Activated CD4-positive, alpha-beta memory T cell treated with anti-CD3 and anti-CD28 coated beads, Interleukin-2, amount 10 ng/mL, durations not matched to agents 7 days and 5 days (primary cell): ENCODE data around the gene APEH. TPM values are rescaled to one million over a fixed set of nuclear protein-coding genes. Genes with fewer than 3 reads are reported as not detected.

ENCODE experiments used
- CTCF ChIA-PET: fragments of 350-600 bp; sonication (Branson Sonifier 250); formaldehyde crosslinking; loops from one replicate; lab custom pipeline; 2021; ENCODE audit warnings: antibody characterized with exemption, inconsistent platforms; lab: Charles Lee
- POLR2A ChIA-PET: fragments of 350-600 bp; sonication (Branson Sonifier 250); formaldehyde crosslinking; loops from one replicate; lab custom pipeline; 2021; ENCODE audit warnings: antibody characterized with exemption; lab: Charles Lee
- DNase-seq: peaks from one replicate; pipeline ENCODE4 v3.0.0-alpha.2; 2020
- H3K27ac Mint-ChIP-seq: one replicate; pipeline ENCODE4 v1.8.0; 2021; ENCODE audit warnings: mild to moderate bottlenecking, mixed read lengths
- H3K27me3 Mint-ChIP-seq: one replicate; pipeline ENCODE4 v1.8.0; 2021; ENCODE audit warnings: mixed read lengths
- H3K36me3 Mint-ChIP-seq: one replicate; pipeline ENCODE4 v1.8.0; 2021; ENCODE audit warnings: low read depth, mixed read lengths
- H3K4me1 Mint-ChIP-seq: one replicate; pipeline ENCODE4 v1.8.0; 2021; ENCODE audit warnings: mixed read lengths
- H3K4me3 Mint-ChIP-seq: one replicate; pipeline ENCODE4 v1.8.0; 2021; ENCODE audit warnings: mild to moderate bottlenecking, mixed read lengths
- H3K9me3 Mint-ChIP-seq: one replicate; pipeline ENCODE4 v1.8.0; 2021; ENCODE audit warnings: mixed read lengths
- total RNA-seq, 2 experiments: library from RNA; stranded (reverse); gene quantifications; one replicate each; pipeline ENCODE4 v1.2.3, GENCODE V29; 2021

The APEH gene
- total RNA-seq, 2 experiments from 2014 or later: 132 to 136 TPM

- H3K4me3 Mint-ChIP-seq: no peak overlapping the region
- ChIA-PET POLR2A (no interaction called here), CTCF (interaction anchor here (0.6 kb wide), 2 partner anchors 21 to 54 kb away, joined by 3 to 4 read pairs; no protein-coding TSS in a partner anchor)
- no peaks in the 10 kb centered on the region for H3K9me3 Mint-ChIP-seq
- H3K27ac Mint-ChIP-seq: no peak overlapping the region
- DNase-seq: no peak
- H3K4me1 Mint-ChIP-seq: peaks cover 4% of the 10 kb centered on the region
- peaks cover 44% of the 10 kb centered on the region for H3K36me3 Mint-ChIP-seq
- H3K27me3 Mint-ChIP-seq: no peaks in the 10 kb centered on the region
These were observed 59.4 kb downstream of the APEH start for GRCh38 chr3:49733551-49733950.

Other genes with a start within 250 kb of the APEH start
- gene NICN1, start 245.0 kb upstream of the APEH start, total RNA-seq: 10 to 100 TPM; 23.8 to 25.5 TPM
- 10 to 100 TPM; 13.8 to 16.5 TPM for gene DAG1, start 204.1 kb upstream of the APEH start, total RNA-seq
- under 1 TPM; 0.03 to 0.05 TPM for gene BSN, start 119.9 kb upstream of the APEH start, total RNA-seq
- 10 to 100 TPM in 1 of 2 experiments, 1 to 10 TPM in 1; 8.6 to 12.4 TPM for gene MST1, start 15.1 kb downstream of the APEH start, total RNA-seq
- gene RNF123, start 15.2 kb downstream of the APEH start, total RNA-seq: 10 to 100 TPM; 35.5 to 38.3 TPM
- gene AMIGO3, start 45.3 kb downstream of the APEH start, total RNA-seq: under 1 TPM; 0.23 to 0.28 TPM
- gene GMPPB, start 49.6 kb downstream of the APEH start, total RNA-seq: 10 to 100 TPM; 48.2 to 49.0 TPM
- gene IP6K1, start 112.2 kb downstream of the APEH start, total RNA-seq: 10 to 100 TPM; 38.8 to 39.2 TPM
- not detected for gene CDHR4, start 125.5 kb downstream of the APEH start, total RNA-seq
- gene INKA1, start 128.9 kb downstream of the APEH start, total RNA-seq: under 1 TPM; 0.20 to 0.48 TPM
- 100 to 1,000 TPM; 179 to 182 TPM for gene UBA7, start 139.6 kb downstream of the APEH start, total RNA-seq
- 10 to 100 TPM; 19.3 to 21.0 TPM for gene TRAIP, start 182.2 kb downstream of the APEH start, total RNA-seq
- gene CAMKV, start 195.6 kb downstream of the APEH start, total RNA-seq: not detected
- 1 to 10 TPM; 1.5 to 2.6 TPM for gene MST1R, start 229.5 kb downstream of the APEH start, total RNA-seq